Suprapubic skin (tissue), 4 donors: Measurements from ENCODE around the gene ADRA1B. TPM values are rescaled to one million over a fixed set of nuclear protein-coding genes. Genes with fewer than 3 reads are reported as not detected.

Experiments used
- DNase-seq, 2 donors: peaks; one replicate each; pipeline ENCODE4 v3.0.0-alpha.2; 2019; ENCODE audit warnings: low spot score in 2 of 2
- H3K27ac ChIP-seq: fragments of 200-600 bp; sonication (generic); one replicate; pipeline ENCODE4 v1.5.1; 2019
- H3K27me3 ChIP-seq: fragments of 200-600 bp; sonication (generic); one replicate; pipeline ENCODE4 v1.5.1; 2019
- H3K36me3 ChIP-seq: fragments of 200-600 bp; sonication (generic); one replicate; pipeline ENCODE4 v1.5.1; 2019
- H3K4me1 ChIP-seq: fragments of 200-600 bp; sonication (generic); one replicate; pipeline ENCODE4 v1.5.1; 2019
- H3K4me3 ChIP-seq: fragments of 200-600 bp; sonication (generic); one replicate; pipeline ENCODE4 v1.5.1; 2019; ENCODE audit warnings: mild to moderate bottlenecking
- H3K9me3 ChIP-seq: fragments of 200-600 bp; sonication (generic); one replicate; pipeline ENCODE4 v1.5.1; 2019
- CTCF ChIP-seq, 2 donors: fragments of 200-600 bp in 1 of 2; fragments of 450-650 bp in 1 of 2; sonication (generic) in 1 of 2; IDR thresholded peaks; one replicate each; pipeline ENCODE4 v1.5.1; 2016 to 2019; ENCODE audit warnings: antibody characterized with exemption in 2 of 2, mild to moderate bottlenecking in 1 of 2, moderate library complexity in 1 of 2
- EP300 ChIP-seq: sonication (generic); formaldehyde crosslinking; IDR thresholded peaks from one replicate; pipeline ENCODE4 v1.6.1; 2017; ENCODE audit warnings: antibody characterized with exemption
- POLR2A ChIP-seq, 2 donors: fragments of 450-650 bp; IDR thresholded peaks; one replicate each; pipeline ENCODE4 v1.6.1; 2017; ENCODE audit warnings: antibody characterized with exemption in 2 of 2, mild to moderate bottlenecking in 2 of 2, moderate library complexity in 2 of 2
- POLR2AphosphoS5 ChIP-seq, 3 donors: sonication (generic); formaldehyde crosslinking; IDR thresholded peaks; one replicate each; pipeline ENCODE4 v1.6.1; 2017; ENCODE audit warnings: antibody characterized with exemption in 3 of 3
- WGBS: methylation state at CpG from one replicate; pipeline ENCODE4 v1.1.5; 2018; 5-methylcytosine and 5-hydroxymethylcytosine counted together
- total RNA-seq, 4 donors: library from RNA; depleted of rRNA; stranded (reverse); fragments of >200 nt; gene quantifications; one replicate each; pipeline ENCODE4 v1.1.0, GENCODE V29; 2016

ADRA1B gene
- total RNA-seq, 4 donors from 2014 or later, result 0.36 to 0.64 (median 0.47) TPM; not detected in 1

GRCh38 chr5:159910843-159911229 lies 5.4 kb upstream of the ADRA1B start:
- Histone ChIP-seq H3K4me1 (peaks cover 10% of the 10 kb centered on the region), H3K36me3 (no peaks in the 10 kb centered on the region), H3K27me3 (peaks cover 8% of the 10 kb centered on the region), H3K27ac (no peak overlapping the region), H3K9me3 (no peaks in the 10 kb centered on the region), H3K4me3 (no peak overlapping the region)
- 64% methylated on average over 2 of the region's 2 CpGs for WGBS
- TF ChIP-seq CTCF (IDR thresholded peaks at IDR 0.05) (no peak), POLR2A (IDR thresholded peaks at IDR 0.05) (no peak), EP300 (no peak), POLR2AphosphoS5 (IDR thresholded peaks at IDR 0.05) (no peak)
- no peak for DNase-seq

- Histone ChIP-seq H3K4me3 (no peak overlapping the region), H3K36me3 (no peaks in the 10 kb centered on the region), H3K4me1 (peaks cover 16% of the 10 kb centered on the region), H3K27me3 (peaks cover 12% of the 10 kb centered on the region), H3K9me3 (no peaks in the 10 kb centered on the region), H3K27ac (no peak overlapping the region)
- no peak for TF ChIP-seq POLR2A (IDR thresholded peaks at IDR 0.05)
- no peak for TF ChIP-seq CTCF (IDR thresholded peaks at IDR 0.05)
- TF ChIP-seq POLR2AphosphoS5 (IDR thresholded peaks at IDR 0.05), result no peak
- no peak for TF ChIP-seq EP300
- 85% methylated on average over 4 of the region's 4 CpGs for WGBS
- DNase-seq, result no peak
These were observed 4.9 kb upstream of the ADRA1B start for GRCh38 chr5:159911349-159911748.

- TF ChIP-seq EP300, result no peak
- no peak for DNase-seq
- no peak overlapping the region for H3K27ac ChIP-seq
- H3K27me3 ChIP-seq, result peaks cover 20% of the 10 kb centered on the region
- H3K36me3 ChIP-seq, result no peaks in the 10 kb centered on the region
- H3K4me3 ChIP-seq, result no peak overlapping the region
- H3K4me1 ChIP-seq, result peaks cover 19% of the 10 kb centered on the region
- WGBS, result 56% methylated on average over 4 of the region's 4 CpGs
- H3K9me3 ChIP-seq, result no peaks in the 10 kb centered on the region
These were observed 4.1 kb upstream of the ADRA1B start for GRCh38 chr5:159912033-159912800.

GRCh38 chr5:159913048-159913447 lies 3.2 kb upstream of the ADRA1B start:
- TF ChIP-seq POLR2A (IDR thresholded peaks at IDR 0.05), result no peak
- no peak for TF ChIP-seq CTCF (IDR thresholded peaks at IDR 0.05)
- TF ChIP-seq EP300, result no peak
- no peak for TF ChIP-seq POLR2AphosphoS5 (IDR thresholded peaks at IDR 0.05)
- WGBS, result 43% methylated on average over 6 of the region's 6 CpGs
- Histone ChIP-seq H3K27ac (no peak overlapping the region), H3K4me1 (peaks cover 19% of the 10 kb centered on the region), H3K27me3 (peaks cover 24% of the 10 kb centered on the region), H3K4me3 (no peak overlapping the region), H3K36me3 (no peaks in the 10 kb centered on the region), H3K9me3 (no peaks in the 10 kb centered on the region)
- no peak for DNase-seq

GRCh38 chr5:159913501-159913900 lies 2.8 kb upstream of the ADRA1B start:
- TF ChIP-seq POLR2A (IDR thresholded peaks at IDR 0.05) (no peak), EP300 (no peak), CTCF (IDR thresholded peaks at IDR 0.05) (no peak), POLR2AphosphoS5 (IDR thresholded peaks at IDR 0.05) (no peak)
- no peak overlapping the region for H3K27ac ChIP-seq
- H3K27me3 ChIP-seq, result peaks cover 24% of the 10 kb centered on the region
- H3K9me3 ChIP-seq, result no peaks in the 10 kb centered on the region
- no peaks in the 10 kb centered on the region for H3K36me3 ChIP-seq
- H3K4me3 ChIP-seq, result no peak overlapping the region
- no peak for DNase-seq
- peaks cover 19% of the 10 kb centered on the region for H3K4me1 ChIP-seq
